ENCODE results near the gene AMACR. TPM values are rescaled to one million over a fixed set of nuclear protein-coding genes. Genes with fewer than 3 reads are reported as not detected.

Gene AMACR
- total RNA-seq, 1 experiment from 2014 or later = 12.3 TPM

DNA sequence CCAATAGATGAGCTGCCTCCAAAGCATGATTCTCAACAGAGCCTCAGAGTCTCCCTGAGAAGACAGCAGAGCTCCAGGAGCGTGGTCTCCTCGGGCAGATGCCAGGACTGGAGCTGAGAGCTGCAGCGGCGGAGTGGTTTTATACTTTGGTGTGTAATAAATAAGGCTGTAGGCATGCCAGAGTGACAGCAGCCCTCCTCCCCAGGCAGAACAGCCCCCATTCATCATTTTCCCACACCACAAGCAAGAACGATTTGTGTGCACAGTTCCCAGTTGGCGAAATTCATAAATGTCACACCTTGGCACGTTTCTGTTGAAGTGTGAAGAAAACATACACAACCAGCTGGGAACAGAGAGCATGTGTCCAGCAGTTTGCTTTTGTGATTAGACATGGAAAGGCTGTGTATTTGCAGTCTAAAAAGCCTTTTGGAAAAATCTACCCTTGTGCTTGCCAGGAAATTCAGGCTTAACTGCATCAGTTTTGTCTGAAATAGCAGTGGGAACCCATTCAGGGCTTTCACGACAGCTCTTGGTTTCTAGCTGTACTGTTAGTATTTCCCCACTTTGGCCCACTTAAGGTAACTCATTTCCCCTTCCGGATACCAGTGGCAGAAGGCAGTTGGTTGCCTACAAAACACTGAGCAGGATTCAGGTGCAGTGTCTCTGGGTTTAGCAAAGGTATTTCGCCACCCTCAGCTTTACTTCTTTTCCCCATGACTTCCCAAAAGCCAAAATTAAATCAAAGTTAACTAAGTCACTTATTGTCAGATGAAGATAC is 35.4 kb upstream of the AMACR start, which contains the start of gene C1QTNF3:
TSS of gene C1QTNF3 (minus strand) at position 115 of the 778 bp plus-strand sequence. CDS start at position 27, 88 bp downstream.
- H3K4me2 ChIP-seq (ENCODE audit: low read length) = no peak within 1 kb of the TSS
- H4K20me1 ChIP-seq (ENCODE audit: low read length) = no peaks in the 10 kb centered on the region
- no peak within 1 kb of the TSS for H3K27ac ChIP-seq (ENCODE audit: low read length)
- no peak within 1 kb of the TSS for H3K9ac ChIP-seq (ENCODE audit: low read length)
- ATAC-seq (no peak), DNase-seq (no peak)
- TF ChIP-seq EZH2phosphoT487 (IDR thresholded peaks at IDR 0.05; ENCODE audit: borderline replicate concordance, low read length) (no peak), CTCF (conservative IDR thresholded peaks at IDR 0.05; ENCODE audit: low read depth, low read length) (no peak), EZH2 (IDR thresholded peaks at IDR 0.05; ENCODE audit: low read length, unreplicated experiment) (no peak)
- CTCF ChIA-PET = no interaction called here
- H3K4me1 ChIP-seq (ENCODE audit: insufficient read depth, low read length) = peaks cover 27% of the 10 kb centered on the region
- POLR2A ChIA-PET (ENCODE audit: unreplicated experiment) = no interaction called here
- intact Hi-C loops (cut with micrococcal nuclease) = no loop called here
- H3K36me3 ChIP-seq (ENCODE audit: low read depth, low read length) = no peaks in the 10 kb centered on the region
- no peaks in the 10 kb centered on the region for H3K9me3 ChIP-seq (ENCODE audit: low read length)
- BruUV-seq (replicated peaks) = no TSS peak
- H3K79me2 ChIP-seq (ENCODE audit: low read length) = no peaks in the 10 kb centered on the region
- H3K9me2 ChIP-seq (replicated peaks; ENCODE audit: low read length) = no peaks in the 10 kb centered on the region
- no peaks in the 10 kb centered on the region for H3K27me3 ChIP-seq (ENCODE audit: low read length)
- H3K4me3 ChIP-seq (ENCODE audit: low read length) = no peak within 1 kb of the TSS
- H2AFZ ChIP-seq (ENCODE audit: low read length) = no peak within 1 kb of the TSS
- no peaks in the 10 kb centered on the region for H3F3A ChIP-seq (ENCODE audit: low read length, unreplicated experiment)

- DNase-seq = no peak
- POLR2A ChIA-PET (ENCODE audit: unreplicated experiment) = no interaction called here
- BruUV-seq (replicated peaks) = no TSS peak
- Histone ChIP-seq H3K9me2 (replicated peaks; ENCODE audit: low read length) (no peaks in the 10 kb centered on the region), H3K36me3 (ENCODE audit: low read depth, low read length) (no peaks in the 10 kb centered on the region), H3K27me3 (ENCODE audit: low read length) (no peaks in the 10 kb centered on the region), H3K9ac (ENCODE audit: low read length) (no peak overlapping the region), H3K27ac (ENCODE audit: low read length) (no peak overlapping the region), H4K20me1 (ENCODE audit: low read length) (no peaks in the 10 kb centered on the region), H3K79me2 (ENCODE audit: low read length) (no peaks in the 10 kb centered on the region), H3F3A (ENCODE audit: low read length, unreplicated experiment) (no peaks in the 10 kb centered on the region), H3K9me3 (ENCODE audit: low read length) (no peaks in the 10 kb centered on the region), H3K4me1 (ENCODE audit: insufficient read depth, low read length) (peaks cover 22% of the 10 kb centered on the region), H2AFZ (ENCODE audit: low read length) (no peak overlapping the region), H3K4me3 (ENCODE audit: low read length) (no peak overlapping the region), H3K4me2 (ENCODE audit: low read length) (no peak overlapping the region)
- TF ChIP-seq CTCF (conservative IDR thresholded peaks at IDR 0.05; ENCODE audit: low read depth, low read length) = no peak
- no peak for TF ChIP-seq EZH2phosphoT487 (IDR thresholded peaks at IDR 0.05; ENCODE audit: borderline replicate concordance, low read length)
- no peak for TF ChIP-seq EZH2 (IDR thresholded peaks at IDR 0.05; ENCODE audit: low read length, unreplicated experiment)
- no peak for ATAC-seq
- intact Hi-C loops (cut with micrococcal nuclease) = no loop called here
- CTCF ChIA-PET = no interaction called here
Observed at GRCh38 chr5:34042321-34042720, 34.5 kb upstream of the AMACR start.

- POLR2A ChIA-PET (ENCODE audit: unreplicated experiment) = no interaction called here
Observed at GRCh38 chr5:34041247-34041972, 33.6 kb upstream of the AMACR start.

More at GRCh38 chr5:34041247-34041972, 33.6 kb upstream of the AMACR start:
- Histone ChIP-seq H2AFZ (ENCODE audit: low read length) (no peak overlapping the region), H3K4me3 (ENCODE audit: low read length) (no peak overlapping the region), H3K9me3 (ENCODE audit: low read length) (no peaks in the 10 kb centered on the region), H4K20me1 (ENCODE audit: low read length) (no peaks in the 10 kb centered on the region), H3K9me2 (replicated peaks; ENCODE audit: low read length) (no peaks in the 10 kb centered on the region), H3K36me3 (ENCODE audit: low read depth, low read length) (no peaks in the 10 kb centered on the region), H3K9ac (ENCODE audit: low read length) (no peak overlapping the region), H3K27ac (ENCODE audit: low read length) (no peak overlapping the region), H3F3A (ENCODE audit: low read length, unreplicated experiment) (no peaks in the 10 kb centered on the region), H3K4me1 (ENCODE audit: insufficient read depth, low read length) (peaks cover 13% of the 10 kb centered on the region), H3K27me3 (ENCODE audit: low read length) (no peaks in the 10 kb centered on the region), H3K79me2 (ENCODE audit: low read length) (no peaks in the 10 kb centered on the region), H3K4me2 (ENCODE audit: low read length) (no peak overlapping the region)
- DNase-seq = no peak
- CTCF ChIA-PET = no interaction called here
- BruUV-seq (replicated peaks) = no TSS peak
- TF ChIP-seq EZH2 (IDR thresholded peaks at IDR 0.05; ENCODE audit: low read length, unreplicated experiment) (no peak), CTCF (conservative IDR thresholded peaks at IDR 0.05; ENCODE audit: low read depth, low read length) (no peak), EZH2phosphoT487 (IDR thresholded peaks at IDR 0.05; ENCODE audit: borderline replicate concordance, low read length) (no peak)
- intact Hi-C loops (cut with micrococcal nuclease) = no loop called here
- ATAC-seq = no peak

Measured in PC-3 (cell line).